C4-2B (cell line): Measurements from ENCODE around the gene SOBP.

Experiments used
- H3K27ac ChIP-seq: fragments of 450-650 bp; 2 replicates; pipeline ENCODE4 v1.5.1; 2017
- ZFX ChIP-seq: fragments of 450-650 bp; IDR thresholded peaks from 2 replicates; pipeline ENCODE4 v1.6.1; 2017
- TF ChIP-seq, protein P1 (sequence below): fragments of 450-650 bp; conservative IDR thresholded peaks from 2 replicates; pipeline ENCODE4 v1.5.1; 2017; ENCODE audit warnings: mild to moderate bottlenecking

Gene SOBP

GRCh38 chr6:107656401-107656800, 166.5 kb downstream of the SOBP start:
- TF ChIP-seq, protein P1, sequence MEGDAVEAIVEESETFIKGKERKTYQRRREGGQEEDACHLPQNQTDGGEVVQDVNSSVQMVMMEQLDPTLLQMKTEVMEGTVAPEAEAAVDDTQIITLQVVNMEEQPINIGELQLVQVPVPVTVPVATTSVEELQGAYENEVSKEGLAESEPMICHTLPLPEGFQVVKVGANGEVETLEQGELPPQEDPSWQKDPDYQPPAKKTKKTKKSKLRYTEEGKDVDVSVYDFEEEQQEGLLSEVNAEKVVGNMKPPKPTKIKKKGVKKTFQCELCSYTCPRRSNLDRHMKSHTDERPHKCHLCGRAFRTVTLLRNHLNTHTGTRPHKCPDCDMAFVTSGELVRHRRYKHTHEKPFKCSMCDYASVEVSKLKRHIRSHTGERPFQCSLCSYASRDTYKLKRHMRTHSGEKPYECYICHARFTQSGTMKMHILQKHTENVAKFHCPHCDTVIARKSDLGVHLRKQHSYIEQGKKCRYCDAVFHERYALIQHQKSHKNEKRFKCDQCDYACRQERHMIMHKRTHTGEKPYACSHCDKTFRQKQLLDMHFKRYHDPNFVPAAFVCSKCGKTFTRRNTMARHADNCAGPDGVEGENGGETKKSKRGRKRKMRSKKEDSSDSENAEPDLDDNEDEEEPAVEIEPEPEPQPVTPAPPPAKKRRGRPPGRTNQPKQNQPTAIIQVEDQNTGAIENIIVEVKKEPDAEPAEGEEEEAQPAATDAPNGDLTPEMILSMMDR: no peak
- TF ChIP-seq ZFX: no peak
- H3K27ac ChIP-seq: no peak overlapping the region

DNA sequence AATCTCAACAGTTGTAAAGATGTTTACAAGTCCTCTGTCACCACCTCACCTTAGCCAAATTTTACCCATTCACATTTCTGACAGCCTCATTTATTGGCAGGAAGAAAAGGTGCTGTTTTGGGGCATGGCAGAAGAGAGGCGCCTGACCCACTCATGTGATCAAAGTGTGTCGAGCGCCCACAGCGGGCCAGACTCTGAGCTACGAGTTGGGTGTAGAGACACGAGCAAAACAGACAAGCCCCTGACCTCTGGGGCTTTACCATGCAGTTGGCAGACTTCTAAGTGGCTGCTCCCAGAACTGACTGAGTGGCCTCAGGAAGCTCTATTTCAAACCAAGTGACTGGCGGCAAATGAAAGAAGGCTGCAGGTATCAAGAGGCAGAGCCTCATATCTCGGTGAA, 167.0 kb downstream of the SOBP start:
- TF ChIP-seq, protein P1: no peak
- TF ChIP-seq ZFX: no peak
- no peak overlapping the region for H3K27ac ChIP-seq

- TF ChIP-seq ZFX: no peak
- TF ChIP-seq, protein P1: no peak
- no peak overlapping the region for H3K27ac ChIP-seq
Measured at GRCh38 chr6:107657373-107657754, 167.4 kb downstream of the SOBP start.

- TF ChIP-seq, protein P1: no peak
- TF ChIP-seq ZFX: no peak
- H3K27ac ChIP-seq: no peak overlapping the region
Measured at GRCh38 chr6:107657755-107658461, 168.0 kb downstream of the SOBP start.

- no peak for TF ChIP-seq ZFX
- TF ChIP-seq, protein P1: no peak
- H3K27ac ChIP-seq: no peak overlapping the region
Measured at GRCh38 chr6:107658920-107659865, 169.3 kb downstream of the SOBP start.

GRCh38 chr6:107660839-107661238, 170.9 kb downstream of the SOBP start:
- TF ChIP-seq, protein P1: no peak
- no peak for TF ChIP-seq ZFX
- no peak overlapping the region for H3K27ac ChIP-seq

- H3K27ac ChIP-seq: no peak overlapping the region
- TF ChIP-seq ZFX: no peak
- TF ChIP-seq, protein P1: no peak
Measured at GRCh38 chr6:107661291-107661690, 171.4 kb downstream of the SOBP start.
